LNCAP (cell line): ENCODE measurements around the gene WNT3.
A peak's percentile ranks its signal among the peaks of the same experiment; 100 is the strongest.

Source experiments
- CTCF ChIP-seq: fragments of 450-650 bp; IDR thresholded peaks from 2 replicates; pipeline ENCODE4 v1.5.1; 2017; ENCODE audit warnings: mild to moderate bottlenecking

Gene WNT3

GRCh38 chr17:46857600-46857999 lies 39.1 kb upstream of the WNT3 start:
- no peak for TF ChIP-seq CTCF

DNA sequence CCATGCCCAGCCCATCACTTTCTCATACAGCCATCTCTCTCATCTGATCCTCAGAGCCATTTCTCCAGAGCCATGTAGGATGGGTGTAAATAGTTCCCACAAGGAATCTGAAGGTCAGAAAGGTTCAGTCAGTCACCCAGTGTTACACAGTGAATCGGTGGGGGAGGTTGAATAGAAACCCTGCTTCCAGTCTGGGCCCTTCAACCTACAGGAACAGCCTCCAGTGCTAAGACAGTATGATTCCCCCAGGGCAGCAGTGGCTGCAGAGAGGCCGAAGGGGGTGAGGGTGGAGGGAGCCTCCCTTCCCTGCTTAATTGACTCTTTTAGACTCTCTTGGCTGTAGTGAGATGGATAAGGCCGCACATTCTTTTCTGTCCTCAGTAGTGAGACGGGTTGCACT lies 36.5 kb upstream of the WNT3 start:
- TF ChIP-seq CTCF: no peak

DNA sequence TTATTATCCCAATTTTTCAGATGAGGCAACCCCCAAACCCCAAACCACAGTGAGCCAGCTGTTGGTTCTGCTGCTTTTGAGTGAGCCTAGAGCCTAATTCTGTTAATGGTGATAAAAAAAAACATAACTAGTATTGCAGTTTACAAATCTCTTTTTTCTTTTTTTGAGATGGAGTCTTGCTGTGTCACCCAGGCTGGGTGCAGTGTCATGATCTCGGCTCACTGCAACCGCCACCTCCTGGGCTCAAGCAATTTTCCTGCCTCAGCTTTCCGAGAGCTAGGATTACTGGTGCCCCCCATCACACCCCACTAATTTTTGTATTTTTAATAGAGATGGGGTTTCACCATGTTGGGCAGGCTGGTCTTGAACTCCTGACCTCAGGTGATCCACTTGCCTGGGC lies 36.0 kb upstream of the WNT3 start:
- no peak for TF ChIP-seq CTCF

DNA sequence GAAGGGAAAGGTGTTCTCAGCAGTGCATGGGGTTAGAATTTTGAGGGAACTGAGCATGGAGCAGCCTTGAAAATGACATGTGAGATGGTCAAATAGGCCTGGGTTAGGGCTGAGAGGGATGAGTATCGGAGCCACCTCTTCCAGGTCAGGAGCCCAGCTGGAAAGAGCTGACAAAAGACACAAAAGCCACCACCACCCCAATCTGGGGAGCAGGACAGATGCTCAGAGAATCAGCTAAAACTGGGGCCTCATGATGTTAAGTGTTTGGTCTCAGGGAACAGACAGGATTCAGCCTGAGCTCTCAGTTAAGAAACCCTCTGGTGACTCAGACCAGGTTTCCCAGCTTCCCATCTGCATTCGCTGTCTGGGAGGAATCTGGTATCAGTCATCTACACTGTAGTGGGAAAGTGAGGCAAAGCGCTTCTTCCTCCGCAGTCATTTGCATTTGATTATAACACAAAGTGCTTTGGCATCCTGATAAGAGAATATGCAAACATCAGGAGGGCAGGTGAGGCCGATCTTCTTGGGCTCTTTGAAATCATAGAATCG lies 35.5 kb upstream of the WNT3 start:
- TF ChIP-seq CTCF: no peak

DNA sequence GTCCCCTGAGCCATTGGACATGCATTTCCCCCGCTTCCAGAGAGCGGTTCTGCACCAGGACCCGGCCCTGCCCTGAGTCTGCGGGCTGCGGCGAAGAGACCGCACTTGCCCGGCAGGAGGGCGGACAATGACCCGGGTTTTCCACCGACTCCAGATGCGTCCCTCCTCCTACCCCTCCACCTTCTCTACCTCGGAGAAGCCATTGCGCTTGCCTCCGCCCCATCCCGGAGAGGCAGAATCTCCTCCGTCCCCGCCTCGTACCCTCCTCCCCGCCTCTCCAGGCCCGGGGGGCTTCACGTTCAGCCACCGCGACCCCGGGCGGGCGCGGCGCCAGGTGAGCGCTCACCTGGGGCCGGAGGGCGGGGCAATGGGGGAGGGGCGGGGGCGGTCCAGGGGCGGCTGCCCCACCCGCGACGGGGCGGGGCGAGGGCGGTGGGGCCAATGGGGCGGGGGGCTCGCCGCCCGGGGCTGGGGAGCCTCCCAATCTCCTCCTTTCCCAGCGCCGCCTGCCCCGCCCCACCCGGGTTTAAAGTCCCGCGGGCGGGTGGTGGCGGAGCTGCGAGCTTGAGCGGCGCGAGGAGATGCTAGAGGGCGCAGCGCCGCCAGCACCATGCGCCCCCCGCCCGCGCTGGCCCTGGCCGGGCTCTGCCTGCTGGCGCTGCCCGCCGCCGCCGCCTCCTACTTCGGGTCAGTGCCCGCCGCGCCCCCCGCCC lies 32.7 kb upstream of the WNT3 start, which contains the start of gene WNT9B:
WNT9B (plus strand) TSS at position 555 of the 713 bp plus-strand sequence; CDS start at position 611, 56 bp downstream.
- TF ChIP-seq CTCF: peak; percentile 42

GRCh38 chr17:46850688-46851028 lies 32.2 kb upstream of the WNT3 start:
- no peak for TF ChIP-seq CTCF

- no peak for TF ChIP-seq CTCF
Observed at GRCh38 chr17:46848534-46848933, 30.0 kb upstream of the WNT3 start.
